HT-29 (cell line): Measurements from ENCODE around the gene IL15RA. TPM values are rescaled to one million over a fixed set of nuclear protein-coding genes. Genes with fewer than 3 reads are reported as not detected.
"Not testable (repeated sequence)": the region's sequence is repeated elsewhere in the genome, so short reads cannot be mapped to it uniquely, and the experiment has no call there.

Experiments
- DNase-seq: peaks from one replicate; pipeline ENCODE4 v3.0.0-alpha.2; 2015; ENCODE audit warnings: low spot score
- total RNA-seq: library from RNA; depleted of rRNA; stranded (reverse); fragments of >200 nt; shearing (Covaris generic); gene quantifications from 2 replicates; pipeline ENCODE4 v1.2.3, GENCODE V29; 2014

The IL15RA gene
- total RNA-seq, 1 experiment from 2014 or later: 12.4 TPM

DNA sequence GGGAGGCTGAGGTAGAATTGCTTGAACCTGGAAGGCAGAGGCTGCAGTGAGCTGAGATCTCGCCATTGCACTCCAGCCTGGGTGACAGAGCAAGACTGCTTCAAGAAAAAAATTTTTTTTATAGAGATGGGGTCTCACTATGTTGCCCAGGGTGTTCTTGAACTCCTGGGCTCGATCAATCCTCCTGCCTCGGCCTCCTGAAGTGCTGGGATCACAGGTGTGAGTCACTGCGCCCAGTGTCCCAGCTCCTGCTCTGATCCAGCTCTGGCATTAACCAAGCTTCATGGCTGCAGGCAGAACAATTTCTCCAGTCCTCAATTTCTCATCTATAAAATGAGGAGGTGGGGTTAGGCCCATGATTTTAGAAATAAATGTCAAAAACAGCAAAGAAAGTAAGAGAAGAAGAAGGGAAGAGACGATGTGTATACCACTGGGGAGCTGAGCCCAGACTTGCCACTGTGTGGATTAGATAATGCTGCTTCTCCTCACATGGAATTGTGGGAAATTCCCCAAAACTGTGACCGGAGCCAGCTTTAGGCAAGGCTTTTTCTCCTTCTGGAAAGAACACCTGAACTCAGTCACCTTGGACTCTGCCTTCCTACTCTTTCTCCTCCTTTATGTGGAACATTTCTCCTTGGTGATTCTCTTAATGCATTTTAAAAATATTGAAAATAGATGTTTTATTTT is 25.5 kb downstream of the IL15RA start:
- no peak for DNase-seq

DNA sequence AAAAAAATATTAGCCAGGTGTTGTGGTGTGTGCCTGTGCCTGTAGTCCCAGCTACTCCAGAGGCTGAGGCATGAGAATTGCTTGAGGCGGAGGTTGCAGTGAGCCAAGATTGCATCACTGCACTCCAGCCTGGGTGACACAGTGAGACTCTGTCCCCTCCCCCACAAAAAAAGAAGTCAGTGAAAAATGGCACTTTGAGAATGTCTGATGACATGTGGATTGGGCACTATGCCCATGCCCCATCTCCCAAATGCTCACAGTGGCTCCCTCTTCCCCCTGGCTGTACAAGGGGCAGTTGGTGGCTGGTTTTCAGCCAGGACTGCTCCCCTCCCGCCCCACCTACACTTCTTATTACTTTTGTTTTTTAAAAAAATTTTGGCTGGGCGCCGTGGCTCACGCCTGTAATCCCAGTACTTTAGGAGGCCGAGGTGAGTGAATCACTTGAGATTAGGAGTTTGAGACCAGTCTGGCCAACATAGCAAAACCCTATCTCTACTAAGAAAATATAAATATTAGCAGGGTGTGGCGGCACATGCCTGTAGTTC is 26.1 kb downstream of the IL15RA start:
- no peak for DNase-seq

DNA sequence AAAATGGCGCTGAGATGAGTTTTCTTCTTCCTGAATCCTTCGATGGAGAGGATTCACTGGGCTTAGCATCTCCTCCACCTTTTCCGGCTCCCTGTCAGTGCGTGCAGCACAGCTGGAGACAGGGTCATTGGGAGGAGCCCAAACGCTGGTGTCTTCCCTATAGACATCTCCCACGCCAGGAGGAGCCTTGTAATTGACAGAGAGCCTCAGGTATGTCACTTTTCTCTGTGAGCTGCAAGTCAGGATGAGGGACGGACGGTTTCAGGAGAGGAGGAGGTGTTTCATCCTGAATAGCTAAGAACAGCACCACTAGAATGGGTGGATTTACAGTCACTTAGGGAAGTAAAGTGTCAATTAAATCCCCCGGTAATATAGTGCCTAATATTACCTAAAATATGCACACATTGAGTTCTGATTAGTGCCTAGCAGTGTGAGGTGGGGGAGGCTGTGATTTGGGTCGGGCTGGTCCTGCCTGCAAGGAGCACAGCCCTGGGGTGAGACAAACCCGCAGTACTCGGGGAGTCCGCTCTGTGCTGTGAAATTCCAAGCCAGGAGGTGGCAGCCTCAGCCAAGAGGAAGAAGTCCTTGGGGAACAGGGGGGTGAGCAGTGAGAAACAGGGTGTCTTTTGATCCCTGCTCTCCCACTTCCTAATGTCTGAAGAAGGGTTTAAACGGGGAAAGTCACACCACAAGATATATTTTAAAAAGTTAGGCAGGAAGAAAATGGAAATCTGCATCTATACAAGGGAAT is 28.2 kb downstream of the IL15RA start:
- peak; percentile 65 for DNase-seq

DNA sequence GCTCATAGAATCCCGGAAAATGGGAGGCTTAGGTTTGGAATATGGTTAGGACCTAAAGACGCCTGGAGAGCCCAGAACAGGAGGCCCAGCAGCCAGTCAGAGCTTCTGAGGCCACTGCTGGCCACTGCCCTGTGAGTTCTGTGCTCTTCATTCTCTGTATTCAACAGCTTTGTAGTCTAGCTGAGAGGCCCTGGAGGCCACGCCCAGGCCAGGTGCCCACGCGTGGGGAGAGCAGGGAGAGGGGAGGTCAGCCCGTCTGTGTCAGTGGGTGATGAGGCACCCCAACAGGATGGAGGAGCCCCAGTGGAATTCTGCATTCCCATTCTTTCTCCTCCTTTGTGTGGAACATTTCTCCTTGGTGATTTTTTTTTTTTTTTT is 29.1 kb downstream of the IL15RA start:
- no peak for DNase-seq

DNA sequence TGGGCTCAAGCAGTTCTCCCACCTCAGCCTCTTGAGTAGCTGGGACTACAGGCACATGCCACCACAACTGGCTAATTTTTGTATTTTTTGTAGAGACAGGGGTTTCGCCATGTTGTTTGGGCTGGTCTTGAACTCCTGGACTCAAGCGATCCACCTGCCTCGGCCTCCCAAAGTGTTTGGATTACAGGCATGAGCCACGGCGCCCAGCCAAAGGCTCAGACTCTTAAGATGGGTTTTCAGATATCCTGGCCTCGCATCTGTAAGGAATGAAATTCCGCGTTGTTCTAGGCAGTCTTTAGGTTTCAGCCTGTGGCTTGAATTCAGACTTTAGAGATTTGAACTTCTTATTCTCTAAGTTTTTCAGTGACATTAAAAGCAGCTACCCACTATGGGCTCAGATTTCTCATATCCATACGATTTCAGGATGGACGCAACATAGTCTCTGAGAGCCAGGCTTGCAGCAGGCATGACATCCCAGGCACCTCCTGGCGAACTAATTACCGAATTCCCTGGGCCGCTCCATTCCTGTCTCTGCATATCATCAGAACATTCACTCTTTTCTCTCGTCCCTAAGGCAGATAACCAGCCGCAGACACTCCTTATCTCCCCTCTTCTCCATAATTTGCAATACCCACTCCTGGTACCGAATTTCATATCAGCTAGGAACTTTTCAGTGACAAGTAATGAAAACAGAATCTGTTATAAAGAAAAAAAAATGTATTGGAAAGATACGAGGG is 29.7 kb downstream of the IL15RA start:
- DNase-seq: no peak

DNA sequence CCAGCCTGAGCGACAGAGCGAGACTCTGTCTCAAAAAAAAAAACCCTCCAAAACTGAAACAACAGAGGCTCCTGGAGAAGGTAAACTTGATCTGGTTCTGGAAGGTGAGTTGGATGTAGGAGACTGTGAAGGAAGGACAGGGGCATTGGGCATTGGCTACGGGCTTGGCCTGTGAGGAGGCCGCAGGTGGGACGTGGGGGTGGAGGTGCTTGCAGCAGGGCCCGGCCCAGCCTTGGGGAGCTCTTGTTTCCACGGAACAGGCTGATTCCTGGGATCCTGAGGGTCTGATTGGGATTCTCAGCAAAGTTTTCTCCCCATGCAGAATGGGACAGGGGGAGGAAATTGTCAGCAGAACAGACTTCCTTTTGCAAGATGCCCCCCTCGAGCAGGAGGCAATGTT is 30.6 kb downstream of the IL15RA start:
- no peak for DNase-seq

DNA sequence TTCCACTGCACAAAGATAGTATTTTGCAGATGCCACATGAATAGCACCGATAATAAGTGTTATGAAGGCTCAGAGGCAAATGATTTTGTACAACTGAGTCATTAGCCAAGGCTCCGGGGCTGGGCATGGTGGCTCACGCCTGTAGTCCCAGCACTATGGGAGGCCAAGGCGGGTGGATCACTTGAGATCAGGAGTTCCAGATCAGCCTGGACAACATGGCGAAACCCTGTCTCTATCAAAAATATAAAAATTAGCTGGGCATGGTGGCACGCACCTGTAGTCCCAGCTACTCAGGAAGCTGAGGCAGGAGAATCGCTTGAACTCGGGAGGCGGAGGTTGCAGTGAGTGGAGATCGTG is 30.9 kb downstream of the IL15RA start:
- DNase-seq: not testable (repeated sequence)

DNA sequence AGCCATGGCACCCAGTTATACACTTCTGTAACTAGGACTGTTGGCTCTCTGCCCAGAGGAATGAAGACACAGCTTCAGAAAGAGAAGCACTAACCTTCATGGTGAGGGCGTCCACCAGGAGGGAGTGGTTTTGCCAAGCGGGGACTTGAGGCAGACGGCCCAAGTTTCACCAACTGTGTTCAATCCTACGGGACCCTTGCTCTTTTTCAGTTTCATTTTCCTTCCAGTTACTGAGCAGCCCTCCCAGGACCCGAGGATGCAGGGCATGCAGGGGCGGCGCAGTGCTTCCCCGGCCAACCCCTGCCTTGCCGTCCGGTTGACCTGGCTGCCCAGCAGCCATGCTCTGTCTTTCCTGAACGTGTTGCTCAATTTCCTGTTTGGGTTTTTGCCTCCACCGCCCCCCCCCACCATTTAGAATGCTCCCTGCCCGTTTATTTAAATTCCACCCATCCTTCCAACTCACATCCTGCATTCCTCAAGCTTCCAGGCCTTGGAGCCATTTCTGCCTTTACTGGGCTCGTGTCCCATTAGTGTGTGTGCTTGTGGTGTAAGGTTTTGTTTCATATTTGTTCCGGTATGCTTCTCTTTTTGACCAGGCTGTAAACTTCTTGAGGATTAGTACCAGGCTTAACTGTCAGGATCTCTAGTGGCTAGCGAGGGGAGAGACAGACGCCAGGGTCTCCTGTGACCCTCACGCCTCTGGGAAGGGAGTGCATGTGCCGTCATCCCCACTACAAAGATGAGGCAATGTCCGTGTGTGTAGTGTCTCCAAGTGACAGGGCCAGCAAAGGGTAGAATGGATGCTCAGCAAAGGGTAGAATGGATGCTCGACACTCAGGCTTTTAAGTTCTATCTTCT is 31.6 kb downstream of the IL15RA start:
- no peak for DNase-seq

DNA sequence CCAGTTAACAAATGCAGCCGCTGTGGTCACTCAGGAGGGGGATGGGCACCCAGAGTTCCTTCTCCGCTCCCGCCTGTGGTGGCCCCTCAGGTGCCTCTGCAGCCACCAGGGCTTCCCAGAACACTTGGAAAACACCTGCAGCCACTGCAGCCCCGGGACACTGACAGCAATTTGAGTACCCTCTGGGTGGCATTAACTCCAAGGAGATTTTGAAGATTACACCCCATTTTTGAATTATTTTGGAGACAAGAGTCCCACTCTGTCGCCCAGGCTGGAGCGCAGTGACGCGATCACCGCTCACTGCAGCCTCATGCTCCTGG is 32.2 kb downstream of the IL15RA start:
- no peak for DNase-seq

DNA sequence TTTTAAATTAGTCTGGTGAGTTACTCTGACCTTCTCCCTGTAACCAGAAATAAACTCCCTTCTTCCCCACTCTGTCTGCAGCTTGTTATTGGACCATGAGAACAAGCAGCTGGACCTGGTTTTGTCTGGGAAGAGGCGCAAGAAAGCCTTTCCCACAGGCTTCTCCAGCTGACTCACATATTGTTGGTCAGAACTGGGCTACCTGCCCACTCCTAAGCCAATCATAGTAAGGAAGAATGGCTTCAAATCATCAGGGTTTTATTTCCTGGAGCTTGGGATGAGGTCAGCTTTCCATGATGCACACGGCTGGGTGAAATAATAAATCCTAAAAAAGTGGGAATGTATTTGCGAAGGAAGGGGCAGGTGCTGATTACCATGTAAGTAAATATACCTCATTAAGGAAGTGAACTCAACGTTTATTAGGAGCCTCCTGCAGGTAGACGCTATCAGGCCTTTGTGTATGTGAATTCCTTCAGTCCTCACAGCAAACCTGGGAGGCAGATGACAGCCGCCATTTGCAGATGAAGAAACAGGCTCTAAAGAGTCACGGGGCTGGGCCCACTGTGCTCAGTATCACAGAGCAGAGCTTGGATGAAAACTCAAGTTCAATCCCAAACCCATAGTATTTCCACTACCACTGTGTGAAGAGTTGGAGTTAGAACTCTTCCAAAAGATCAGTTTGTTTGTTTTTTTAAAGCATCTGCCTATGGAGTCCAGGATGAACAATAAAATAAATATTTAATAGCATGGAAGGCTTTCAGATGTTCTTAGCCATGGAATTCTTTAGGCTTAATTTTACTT is 32.8 kb downstream of the IL15RA start:
- peak; percentile 72 for DNase-seq

DNA sequence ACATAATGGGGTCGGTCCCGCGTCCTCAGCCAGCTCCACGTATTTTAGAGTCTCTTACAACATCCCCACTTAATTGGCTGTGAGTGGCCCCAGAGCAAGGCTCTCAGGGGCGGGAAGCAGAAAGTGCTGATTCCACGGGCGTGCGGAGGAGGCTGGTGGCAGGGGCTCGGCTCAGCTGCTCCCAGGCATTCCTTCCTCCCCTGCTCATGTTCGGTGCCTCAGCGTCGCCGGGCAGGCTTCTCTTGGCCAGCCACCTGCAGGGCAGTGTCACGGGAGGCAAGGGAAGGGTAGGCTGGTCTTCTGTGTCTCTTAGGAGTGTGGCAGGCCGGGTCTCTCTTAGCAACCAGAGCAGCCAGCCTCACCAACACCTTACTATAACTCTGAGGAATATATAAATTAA is 33.8 kb downstream of the IL15RA start:
- no peak for DNase-seq

DNA sequence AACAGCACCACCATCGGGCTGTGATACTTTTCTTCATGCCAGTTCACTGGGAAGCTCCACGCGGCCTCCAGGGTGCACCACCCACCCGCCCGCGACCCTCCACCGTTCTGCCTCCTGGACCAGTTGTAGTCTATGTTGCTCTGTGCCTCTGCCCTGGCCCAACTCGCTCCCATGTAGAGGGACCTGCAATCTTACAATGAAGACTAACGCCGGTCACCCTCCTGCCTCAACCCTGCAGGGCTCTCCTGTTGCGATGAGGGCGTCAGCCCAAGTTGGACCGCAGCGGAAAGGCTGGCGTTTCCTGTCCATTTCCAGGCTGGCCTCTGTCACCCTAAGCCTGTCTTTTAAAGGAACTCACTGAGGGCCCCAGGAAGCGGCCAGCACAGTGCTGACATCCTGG is 34.9 kb downstream of the IL15RA start:
- DNase-seq: no peak

DNA sequence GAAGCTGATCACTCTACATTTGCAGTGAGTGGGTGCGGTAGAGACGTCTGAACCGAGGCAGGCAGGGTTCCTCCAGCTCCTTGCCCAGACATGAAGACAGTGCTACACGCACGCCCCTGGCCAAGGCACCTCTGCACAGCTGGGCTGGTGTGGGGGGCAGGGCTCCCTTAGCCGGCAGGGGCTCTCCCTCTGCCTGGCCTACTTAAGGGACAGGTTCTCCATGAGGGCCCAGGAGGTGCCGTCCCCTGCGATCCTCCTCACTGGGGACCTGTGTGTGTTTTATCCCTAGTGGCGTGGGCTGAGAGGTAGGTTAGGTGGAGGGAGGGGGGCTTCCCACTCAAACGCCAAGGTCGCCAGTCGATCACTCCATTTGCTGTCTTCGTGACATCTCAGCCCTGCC is 35.3 kb downstream of the IL15RA start:
- DNase-seq: no peak

DNA sequence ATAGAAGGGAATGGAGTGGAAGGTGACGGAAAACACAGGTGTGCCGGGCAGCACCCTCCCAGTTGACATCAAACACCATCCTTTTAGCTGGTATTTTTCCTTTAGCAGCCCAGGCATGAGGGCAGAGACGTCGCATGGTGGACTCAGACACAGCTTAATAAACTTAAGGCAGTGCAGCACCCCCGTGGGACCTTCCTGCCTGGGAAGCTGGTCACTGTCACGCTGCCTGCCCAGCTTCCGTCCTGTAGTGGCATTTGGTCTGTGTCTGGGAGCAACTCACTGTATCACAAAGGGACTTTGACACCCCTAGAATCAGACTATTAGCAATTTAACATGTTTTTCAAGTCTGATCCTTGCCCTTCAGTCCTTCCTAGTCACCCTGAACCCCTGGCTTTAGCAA is 35.8 kb downstream of the IL15RA start:
- no peak for DNase-seq

DNA sequence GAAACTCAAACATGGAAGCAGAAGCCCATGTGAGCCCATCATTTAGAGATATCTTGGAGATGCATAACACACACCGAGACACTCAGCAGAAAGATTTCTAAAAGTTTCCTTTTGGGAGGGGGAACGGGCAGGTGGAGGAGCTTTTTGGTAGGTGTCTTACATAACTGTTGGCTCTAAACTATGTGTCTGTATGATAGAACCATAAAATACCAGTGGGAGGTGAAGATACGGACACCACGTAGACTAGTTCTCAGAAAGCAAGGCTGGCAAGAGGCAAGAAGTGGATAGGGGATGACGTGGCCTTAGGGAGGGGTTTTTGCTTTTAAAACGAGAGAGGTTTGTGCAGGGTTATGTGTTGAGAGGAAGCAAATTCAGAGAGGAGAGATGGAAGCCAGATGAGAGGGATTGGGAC is 36.5 kb downstream of the IL15RA start:
- DNase-seq: no peak

DNA sequence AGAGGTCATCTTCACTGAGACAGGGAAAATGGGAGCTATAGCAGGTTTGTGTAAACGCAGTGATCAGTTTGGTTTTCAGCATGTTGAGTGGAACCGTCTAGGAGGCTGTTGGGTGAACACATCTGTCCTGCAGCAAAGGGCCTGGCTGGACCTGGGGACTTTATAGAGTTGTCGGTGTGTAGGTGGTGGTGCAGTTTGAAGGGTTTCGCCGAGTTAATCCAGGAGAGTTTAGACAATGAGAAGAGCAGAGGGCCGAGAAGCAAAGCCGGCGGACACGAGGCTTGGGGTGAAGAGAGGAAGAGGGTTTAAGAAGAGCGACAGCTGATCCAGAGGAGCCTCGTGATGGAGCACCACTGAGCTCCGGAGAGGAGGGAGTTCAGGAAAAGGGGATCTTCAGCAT is 39.1 kb downstream of the IL15RA start:
- DNase-seq: no peak

DNA sequence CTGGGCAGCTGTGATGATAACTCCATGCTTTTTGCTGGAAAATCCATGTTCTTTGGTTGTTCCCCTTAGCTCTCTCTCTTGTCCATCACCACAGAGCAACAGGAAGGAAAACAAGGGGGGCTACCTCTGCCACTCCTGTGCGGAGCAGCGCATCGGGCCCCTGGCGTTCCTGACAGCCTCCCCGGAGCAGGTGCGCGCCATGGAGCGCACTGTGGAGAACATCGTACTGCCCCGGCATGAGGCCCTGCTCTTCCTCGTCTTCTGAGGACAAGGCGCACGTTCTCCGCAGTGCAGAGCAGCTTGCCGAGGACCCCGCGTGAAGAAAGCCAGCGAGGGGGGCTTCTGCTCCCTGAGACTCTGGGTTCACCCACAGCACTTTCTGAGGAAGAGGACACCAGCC is 40.3 kb downstream of the IL15RA start:
- no peak for DNase-seq

DNA sequence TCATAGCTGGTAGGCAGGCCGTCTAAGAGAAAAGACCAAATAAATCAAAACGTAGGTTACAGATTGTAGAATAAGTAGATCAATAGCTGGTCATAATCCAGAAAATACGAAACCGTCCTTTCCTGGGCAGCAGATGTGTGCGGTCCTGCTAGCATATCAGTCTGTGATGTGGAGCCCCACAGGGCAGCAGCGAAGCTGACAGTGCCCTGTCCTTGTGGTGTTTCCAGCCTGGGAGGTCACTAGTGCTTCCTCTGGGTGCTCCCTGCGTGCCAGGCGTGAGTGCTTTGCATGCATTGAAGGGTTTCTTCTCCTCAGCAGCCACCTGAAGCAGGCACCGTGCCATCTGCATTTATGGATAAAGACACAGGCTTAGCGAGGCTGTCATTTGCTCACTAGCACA is 41.7 kb downstream of the IL15RA start:
- no peak for DNase-seq

DNA sequence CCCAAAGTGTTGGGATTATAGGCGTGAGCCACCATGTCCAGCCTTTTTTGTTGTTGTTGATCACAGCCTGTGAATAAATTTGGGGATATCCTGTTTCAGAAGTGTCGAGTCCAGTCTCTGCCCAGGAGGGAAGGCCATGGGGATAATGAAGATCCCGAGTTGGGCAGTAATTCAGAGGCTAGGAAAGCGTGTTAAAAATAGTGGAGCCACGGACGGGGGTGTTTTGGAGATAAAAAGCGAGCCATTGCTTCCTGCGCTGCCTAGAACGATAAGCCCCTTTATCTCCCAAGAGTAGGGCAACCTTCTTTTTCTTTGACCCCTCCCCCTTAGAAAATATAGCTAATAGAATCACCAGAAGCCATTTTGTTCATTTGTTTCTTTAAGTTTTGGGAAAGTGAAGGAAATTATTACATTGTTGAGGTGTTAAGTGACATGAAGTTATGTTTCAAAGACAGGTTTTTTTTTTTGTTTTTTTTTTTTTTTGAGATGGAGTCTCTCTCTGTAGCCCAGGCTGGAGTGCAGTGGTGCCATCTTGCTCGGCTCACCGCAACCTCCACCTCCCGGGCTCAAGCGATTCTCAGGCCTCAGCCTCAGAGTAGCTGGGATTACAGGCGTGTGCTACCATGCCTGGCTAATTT is 43.3 kb downstream of the IL15RA start:
- no peak for DNase-seq

DNA sequence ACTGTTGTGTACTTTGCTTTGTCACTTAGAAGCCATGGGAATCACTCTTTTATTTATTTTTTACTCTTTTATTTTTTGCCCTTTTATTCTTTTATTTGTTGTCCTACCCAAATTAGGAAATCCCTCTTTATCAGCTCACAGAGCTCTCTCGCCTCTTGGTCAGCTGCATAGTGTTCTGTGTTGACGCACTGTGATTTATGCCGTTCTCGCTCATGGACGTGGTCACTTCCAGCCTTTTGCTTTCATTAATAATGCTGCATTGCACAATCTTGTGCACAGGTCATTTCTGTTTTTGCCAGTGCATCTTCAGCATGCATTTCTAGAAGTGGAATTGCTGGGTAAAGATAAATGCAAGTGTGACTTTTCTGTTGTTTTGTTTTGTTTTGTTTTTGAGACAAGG is 45.0 kb downstream of the IL15RA start:
- DNase-seq: no peak
